ENCODE data around the gene CPED1. TPM values are rescaled to one million over a fixed set of nuclear protein-coding genes. Genes with fewer than 3 reads are reported as not detected.

Gene CPED1
- total RNA-seq, 5 donors from 2014 or later (not counting 1 experiment from before 2014, with no cell fraction given) = 0.73 to 1.4 (median 0.96) TPM; not detected in 2

DNA sequence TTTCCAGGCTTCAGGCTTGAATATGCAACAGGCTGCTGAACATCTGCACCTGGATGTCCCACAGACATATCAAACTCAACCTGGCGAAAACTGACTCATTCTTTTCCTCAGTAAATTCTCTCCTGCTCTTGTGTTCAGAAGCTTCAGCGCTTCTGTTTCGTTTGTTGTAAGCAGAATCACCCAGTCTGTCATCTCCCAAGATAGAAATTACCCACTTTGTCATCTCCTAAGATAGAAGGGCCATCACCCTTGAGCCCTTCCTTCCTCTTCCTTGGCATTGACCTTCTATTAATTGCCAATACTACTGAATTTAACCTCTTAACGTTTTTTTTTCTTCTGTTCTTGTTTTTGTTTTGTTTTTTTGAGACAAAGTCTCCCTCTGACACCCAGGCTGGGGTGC is 59.7 kb downstream of the CPED1 start:
- Mint-ChIP-seq H3K27me3 (peaks cover 5 to 15% of the 10 kb centered on the region in 2 donors), H3K36me3 (no peaks in the 10 kb centered on the region), H3K4me3 (no peak overlapping the region), H3K9me3 (peaks cover 0 to 4% (median 0%) of the 10 kb centered on the region in 3 donors), H3K4me1 (no peaks in the 10 kb centered on the region), H3K27ac (no peak overlapping the region)
- no peak for DNase-seq
- ChIA-PET CTCF (no interaction called here), POLR2A (no interaction called here)
- Histone ChIP-seq H3K9me3 (no peaks in the 10 kb centered on the region), H3K4me3 (ENCODE audit: control insufficient read depth in 1 of 2, extremely low read depth in 1 of 2, low read length in 1 of 2) (no peak overlapping the region), H3K27me3 (replicated peaks in 1 of 2; ENCODE audit: control insufficient read depth in 2 of 2, extremely low read depth in 1 of 2, insufficient read depth in 2 of 2, low read length in 1 of 2) (peaks cover 0 to 4% of the 10 kb centered on the region in 2 experiments), H3K36me3 (ENCODE audit: control insufficient read depth in 2 of 2, extremely low read depth in 1 of 2, insufficient read depth in 1 of 2, low read length in 1 of 2) (no peaks in the 10 kb centered on the region), H3K27ac (ENCODE audit: low read length) (no peak overlapping the region), H3K4me1 (ENCODE audit: control insufficient read depth in 1 of 2, extremely low read depth in 1 of 2, insufficient read depth in 2 of 2, low read length in 2 of 2) (no peaks in the 10 kb centered on the region)
- ATAC-seq (replicated peaks in 1 of 4) = no peak
- 0% methylated on average over 1 of the region's 4 CpGs for WGBS (ENCODE audit: insufficient coverage)

DNA sequence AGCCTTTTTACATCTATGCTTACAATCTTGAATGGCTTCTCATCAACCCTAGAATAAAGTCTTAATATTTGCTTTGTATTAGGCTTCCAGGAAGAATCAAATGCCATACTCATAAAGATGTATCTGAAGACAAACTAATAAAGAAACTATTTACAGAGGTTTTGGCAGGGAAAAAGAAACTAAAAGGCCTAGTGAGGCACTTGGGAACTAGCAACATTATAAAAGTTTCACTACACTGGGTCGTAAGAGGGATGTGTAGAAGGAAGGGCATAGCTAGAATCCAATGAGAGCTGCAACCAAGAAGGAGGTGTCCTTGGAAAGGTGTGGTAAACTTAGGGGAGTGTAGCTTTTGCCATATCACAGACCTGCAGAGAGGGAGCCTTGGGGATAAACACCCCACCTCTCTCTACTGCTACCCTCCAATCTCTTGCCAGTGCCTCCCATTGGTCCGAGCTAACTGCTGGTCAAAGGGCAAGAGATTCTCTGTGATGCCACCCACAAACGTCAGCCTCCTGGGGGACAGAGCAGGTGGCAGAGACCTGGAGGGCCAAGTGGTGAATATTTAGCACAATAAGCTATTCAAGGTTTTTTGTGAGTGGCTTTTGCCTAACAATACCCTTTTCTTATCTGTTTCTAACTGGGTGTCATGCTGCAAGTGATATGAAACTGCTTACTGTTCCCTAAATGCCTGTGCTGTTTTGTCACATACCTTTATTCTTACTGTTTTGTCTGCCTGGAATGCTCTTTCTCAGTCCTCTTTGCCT is 60.7 kb downstream of the CPED1 start:
- ChIA-PET POLR2A (no interaction called here), CTCF (no interaction called here)
- Mint-ChIP-seq H3K27ac (no peak overlapping the region), H3K9me3 (peaks cover 0 to 4% (median 0%) of the 10 kb centered on the region in 3 donors), H3K4me1 (no peaks in the 10 kb centered on the region), H3K4me3 (no peak overlapping the region), H3K36me3 (no peaks in the 10 kb centered on the region), H3K27me3 (peaks cover 5 to 15% of the 10 kb centered on the region in 2 donors)
- H3K9me3 ChIP-seq = no peaks in the 10 kb centered on the region
- DNase-seq = no peak
- H3K27ac ChIP-seq (ENCODE audit: low read length) = no peak overlapping the region
- peaks cover 0 to 4% of the 10 kb centered on the region in 2 experiments for H3K27me3 ChIP-seq (replicated peaks in 1 of 2; ENCODE audit: control insufficient read depth in 2 of 2, extremely low read depth in 1 of 2, insufficient read depth in 2 of 2, low read length in 1 of 2)
- no CpG with 5 or more reads among the region's 3 CpGs for WGBS (ENCODE audit: insufficient coverage)
- no peak overlapping the region for H3K4me3 ChIP-seq (ENCODE audit: control insufficient read depth in 1 of 2, extremely low read depth in 1 of 2, low read length in 1 of 2)
- H3K4me1 ChIP-seq (ENCODE audit: control insufficient read depth in 1 of 2, extremely low read depth in 1 of 2, insufficient read depth in 2 of 2, low read length in 2 of 2) = no peaks in the 10 kb centered on the region
- H3K36me3 ChIP-seq (ENCODE audit: control insufficient read depth in 2 of 2, extremely low read depth in 1 of 2, insufficient read depth in 1 of 2, low read length in 1 of 2) = no peaks in the 10 kb centered on the region
- ATAC-seq (replicated peaks in 1 of 4) = no peak

DNA sequence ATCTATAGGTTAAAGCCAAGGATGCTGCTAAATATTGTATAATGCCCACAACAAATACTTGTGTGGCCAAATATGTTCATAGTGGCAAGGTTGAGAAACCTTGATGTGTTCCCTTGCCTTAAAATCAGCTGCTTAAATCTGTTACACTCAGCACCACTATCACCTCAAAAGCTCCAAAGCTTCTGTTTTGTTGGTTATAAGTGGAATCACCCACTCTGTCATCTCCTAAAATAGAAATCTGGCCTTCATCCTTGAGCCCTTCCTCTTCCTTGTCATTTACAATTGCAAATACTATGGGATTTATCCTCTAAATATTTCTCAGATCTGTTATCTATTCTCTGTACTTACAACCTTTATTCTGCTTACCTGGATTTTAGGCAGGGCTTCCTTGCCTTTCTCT is 61.4 kb downstream of the CPED1 start:
- Histone ChIP-seq H3K4me1 (ENCODE audit: control insufficient read depth in 1 of 2, extremely low read depth in 1 of 2, insufficient read depth in 2 of 2, low read length in 2 of 2) (no peaks in the 10 kb centered on the region), H3K4me3 (ENCODE audit: control insufficient read depth in 1 of 2, extremely low read depth in 1 of 2, low read length in 1 of 2) (no peak overlapping the region), H3K36me3 (ENCODE audit: control insufficient read depth in 2 of 2, extremely low read depth in 1 of 2, insufficient read depth in 1 of 2, low read length in 1 of 2) (no peaks in the 10 kb centered on the region), H3K27me3 (replicated peaks in 1 of 2; ENCODE audit: control insufficient read depth in 2 of 2, extremely low read depth in 1 of 2, insufficient read depth in 2 of 2, low read length in 1 of 2) (peaks cover 0 to 4% of the 10 kb centered on the region in 2 experiments), H3K9me3 (no peaks in the 10 kb centered on the region), H3K27ac (ENCODE audit: low read length) (no peak overlapping the region)
- H3K27ac Mint-ChIP-seq = no peak overlapping the region
- no peaks in the 10 kb centered on the region for H3K4me1 Mint-ChIP-seq
- no peaks in the 10 kb centered on the region for H3K36me3 Mint-ChIP-seq
- ATAC-seq (replicated peaks in 1 of 4) (no peak), DNase-seq (no peak)
- CTCF ChIA-PET = no interaction called here
- POLR2A ChIA-PET = no interaction called here
- H3K9me3 Mint-ChIP-seq = peaks cover 0 to 4% (median 0%) of the 10 kb centered on the region in 3 donors
- H3K4me3 Mint-ChIP-seq = no peak overlapping the region
- H3K27me3 Mint-ChIP-seq = peaks cover 5 to 15% of the 10 kb centered on the region in 2 donors

DNA sequence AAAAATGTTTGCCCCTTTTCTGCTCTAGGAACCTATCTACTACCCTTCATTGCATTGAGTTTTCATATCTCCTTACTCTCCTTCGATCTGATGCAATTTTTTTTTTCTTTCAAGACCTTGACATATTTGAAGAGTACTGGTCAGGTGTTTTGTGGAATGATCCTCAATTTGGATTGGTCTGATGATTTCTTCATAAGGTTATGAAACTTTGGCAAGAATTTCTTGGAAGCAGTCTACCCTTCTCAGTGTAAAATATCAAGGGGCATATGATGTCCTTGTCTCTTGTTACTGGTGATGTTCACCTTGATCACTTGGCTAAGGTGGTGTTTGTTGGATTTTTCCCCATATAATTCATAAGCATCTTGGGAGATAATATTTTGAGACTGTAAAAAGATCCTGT is 64.7 kb downstream of the CPED1 start:
- CTCF ChIA-PET = interaction anchor here in 1 of 2 donors (1.2 kb wide), 1 partner anchor 10 kb away, joined by 3 read pairs; no protein-coding TSS in a partner anchor
- H3K27me3 Mint-ChIP-seq = peaks cover 4 to 15% of the 10 kb centered on the region in 2 donors

DNA sequence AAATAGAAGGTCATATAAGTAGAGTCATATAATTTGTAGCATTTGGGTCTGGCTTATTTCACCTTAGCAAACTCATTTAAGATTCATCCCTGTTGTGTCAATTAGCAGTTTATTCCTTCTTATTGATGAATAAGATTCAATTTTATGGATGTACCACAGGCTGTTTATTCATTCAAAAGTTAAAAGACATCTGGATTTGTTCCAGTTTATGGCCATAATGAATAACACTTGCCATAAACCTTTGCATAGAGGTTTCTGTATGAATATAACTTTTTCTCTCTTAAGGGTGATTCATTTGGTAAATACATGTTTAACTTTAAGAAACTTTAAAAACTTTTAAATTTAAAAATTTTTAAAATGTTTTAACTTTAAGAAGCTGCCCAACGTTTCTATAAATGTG is 66.4 kb downstream of the CPED1 start:
- no peak for ATAC-seq (replicated peaks in 1 of 4)
- Histone ChIP-seq H3K36me3 (ENCODE audit: control insufficient read depth in 2 of 2, extremely low read depth in 1 of 2, insufficient read depth in 1 of 2, low read length in 1 of 2) (no peaks in the 10 kb centered on the region), H3K4me1 (ENCODE audit: control insufficient read depth in 1 of 2, extremely low read depth in 1 of 2, insufficient read depth in 2 of 2, low read length in 2 of 2) (no peaks in the 10 kb centered on the region), H3K27ac (ENCODE audit: low read length) (no peak overlapping the region), H3K9me3 (no peaks in the 10 kb centered on the region), H3K27me3 (replicated peaks in 1 of 2; ENCODE audit: control insufficient read depth in 2 of 2, extremely low read depth in 1 of 2, insufficient read depth in 2 of 2, low read length in 1 of 2) (peaks cover 0 to 2% of the 10 kb centered on the region in 2 experiments), H3K4me3 (ENCODE audit: control insufficient read depth in 1 of 2, extremely low read depth in 1 of 2, low read length in 1 of 2) (no peak overlapping the region)
- no peak overlapping the region for H3K4me3 Mint-ChIP-seq
- DNase-seq = no peak
- ChIA-PET POLR2A (no interaction called here), CTCF (no interaction called here)
- no peaks in the 10 kb centered on the region for H3K9me3 Mint-ChIP-seq
- H3K27ac Mint-ChIP-seq = no peak overlapping the region
- H3K27me3 Mint-ChIP-seq = peaks cover 3 to 12% of the 10 kb centered on the region in 2 donors
- H3K36me3 Mint-ChIP-seq = no peaks in the 10 kb centered on the region
- no CpG with 5 or more reads among the region's 1 CpG for WGBS (ENCODE audit: insufficient coverage)
- no peaks in the 10 kb centered on the region for H3K4me1 Mint-ChIP-seq

More for the DNA sequence above, 64.7 kb downstream of the CPED1 start:
- no peaks in the 10 kb centered on the region for H3K36me3 Mint-ChIP-seq
- H3K9me3 Mint-ChIP-seq = no peaks in the 10 kb centered on the region
- Histone ChIP-seq H3K9me3 (no peaks in the 10 kb centered on the region), H3K36me3 (ENCODE audit: control insufficient read depth in 2 of 2, extremely low read depth in 1 of 2, insufficient read depth in 1 of 2, low read length in 1 of 2) (no peaks in the 10 kb centered on the region), H3K4me3 (ENCODE audit: control insufficient read depth in 1 of 2, extremely low read depth in 1 of 2, low read length in 1 of 2) (no peak overlapping the region), H3K27me3 (replicated peaks in 1 of 2; ENCODE audit: control insufficient read depth in 2 of 2, extremely low read depth in 1 of 2, insufficient read depth in 2 of 2, low read length in 1 of 2) (peaks cover 0 to 2% of the 10 kb centered on the region in 2 experiments), H3K27ac (ENCODE audit: low read length) (no peak overlapping the region), H3K4me1 (ENCODE audit: control insufficient read depth in 1 of 2, extremely low read depth in 1 of 2, insufficient read depth in 2 of 2, low read length in 2 of 2) (no peaks in the 10 kb centered on the region)
- no peaks in the 10 kb centered on the region for H3K4me1 Mint-ChIP-seq
- WGBS (ENCODE audit: insufficient coverage) = no CpG with 5 or more reads among the region's 1 CpG
- H3K27ac Mint-ChIP-seq = no peak overlapping the region
- H3K4me3 Mint-ChIP-seq = no peak overlapping the region
- POLR2A ChIA-PET = no interaction called here
- ATAC-seq (replicated peaks in 1 of 4) (no peak), DNase-seq (no peak)

DNA sequence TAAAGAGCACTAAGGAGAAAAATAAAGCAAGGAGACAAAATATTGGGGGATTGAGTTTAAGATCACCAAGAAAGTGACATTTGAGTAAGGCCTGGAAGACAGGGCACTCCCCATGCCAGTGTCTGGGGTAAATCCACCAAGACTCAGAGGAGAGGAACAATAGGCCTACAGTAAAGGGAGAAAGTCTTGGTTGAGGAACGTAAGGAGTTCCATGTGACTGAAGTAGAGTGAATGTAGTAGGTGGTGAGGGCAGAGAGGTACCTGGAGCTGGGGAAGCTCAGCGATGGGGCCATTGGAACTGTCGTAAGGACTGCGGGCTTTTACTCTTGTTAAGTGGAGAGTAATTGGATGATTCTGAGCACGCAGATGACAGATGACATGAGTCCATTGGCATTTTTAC is 69.4 kb downstream of the CPED1 start:
- Histone ChIP-seq H3K9me3 (no peaks in the 10 kb centered on the region), H3K27me3 (replicated peaks in 1 of 2; ENCODE audit: control insufficient read depth in 2 of 2, extremely low read depth in 1 of 2, insufficient read depth in 2 of 2, low read length in 1 of 2) (peaks cover 0 to 2% of the 10 kb centered on the region in 2 experiments), H3K36me3 (ENCODE audit: control insufficient read depth in 2 of 2, extremely low read depth in 1 of 2, insufficient read depth in 1 of 2, low read length in 1 of 2) (no peaks in the 10 kb centered on the region), H3K4me1 (ENCODE audit: control insufficient read depth in 1 of 2, extremely low read depth in 1 of 2, insufficient read depth in 2 of 2, low read length in 2 of 2) (no peaks in the 10 kb centered on the region), H3K27ac (ENCODE audit: low read length) (no peak overlapping the region), H3K4me3 (ENCODE audit: control insufficient read depth in 1 of 2, extremely low read depth in 1 of 2, low read length in 1 of 2) (no peak overlapping the region)
- Mint-ChIP-seq H3K36me3 (no peaks in the 10 kb centered on the region), H3K9me3 (no peaks in the 10 kb centered on the region), H3K27ac (no peak overlapping the region), H3K4me1 (no peaks in the 10 kb centered on the region), H3K27me3 (peaks cover 3 to 8% of the 10 kb centered on the region in 2 donors), H3K4me3 (no peak overlapping the region)
- CTCF ChIA-PET = interaction anchor here in 1 of 2 donors (1.0 to 1.2 kb wide), 2 partner anchors 25 to 70 kb away, joined by 3 read pairs; no protein-coding TSS in a partner anchor
- 85% methylated on average over 5 of the region's 5 CpGs for WGBS (ENCODE audit: insufficient coverage)
- DNase-seq (no peak), ATAC-seq (replicated peaks in 1 of 4) (no peak)
- POLR2A ChIA-PET = no interaction called here
